D721Med (cell line): ENCODE results near the gene BACH2.
"Not testable (repeated sequence)": the region's sequence is repeated elsewhere in the genome, so short reads cannot be mapped to it uniquely, and the experiment has no call there.

Experiments used
- DNase-seq: peaks from one replicate; pipeline ENCODE4 v3.0.0; 2011; ENCODE audit warnings: low spot score; ENCODE audit not compliant: insufficient read length
- FAIRE-seq: peaks from 2 replicates; lab custom pipeline; 2011; peaks lifted over from hg19 to GRCh38; lab: Jason Lieb, UNC
- CTCF ChIP-seq: IDR thresholded peaks from 2 replicates; pipeline ENCODE4 v1.5.1; 2012; ENCODE audit warnings: mild to moderate bottlenecking, control low read depth; ENCODE audit not compliant: insufficient read depth; ENCODE audit errors: missing control alignments

BACH2 gene

GRCh38 chr6:89921197-89921596, 375.4 kb downstream of the BACH2 start:
- no peak for DNase-seq
- no peak for TF ChIP-seq CTCF
- no peak for FAIRE-seq

- FAIRE-seq (no peak), DNase-seq (no peak)
- no peak for TF ChIP-seq CTCF
Observed at GRCh38 chr6:89917801-89918366, 378.8 kb downstream of the BACH2 start.

- no peak for TF ChIP-seq CTCF
Observed at GRCh38 chr6:89917216-89917615, 379.4 kb downstream of the BACH2 start.

GRCh38 chr6:89916136-89916920, 380.3 kb downstream of the BACH2 start:
- no peak for TF ChIP-seq CTCF
- FAIRE-seq (no peak), DNase-seq (no peak)

More at GRCh38 chr6:89917216-89917615, 379.4 kb downstream of the BACH2 start:
- FAIRE-seq (no peak), DNase-seq (no peak)

GRCh38 chr6:89910902-89911240, 385.8 kb downstream of the BACH2 start:
- no peak for DNase-seq
- FAIRE-seq = no peak

GRCh38 chr6:89910001-89910901, 386.4 kb downstream of the BACH2 start:
- DNase-seq = not testable (repeated sequence)
- FAIRE-seq = peak; percentile 35

More at GRCh38 chr6:89910902-89911240, 385.8 kb downstream of the BACH2 start:
- no peak for TF ChIP-seq CTCF

- no peak for TF ChIP-seq CTCF
- no peak for DNase-seq
- no peak for FAIRE-seq
Observed at GRCh38 chr6:89895276-89895874, 401.3 kb downstream of the BACH2 start.
